Measurements from ENCODE around the gene VAPA.

Gene VAPA

GRCh38 chr18:9941103-9941502 is 27.3 kb downstream of the VAPA start:
- no peak for DNase-seq (ENCODE audit: low read depth in 3 of 3)

- no peak for DNase-seq (ENCODE audit: low read depth in 3 of 3)
Measured at GRCh38 chr18:9941660-9942059, 27.8 kb downstream of the VAPA start.

- no peak for DNase-seq (ENCODE audit: low read depth in 3 of 3)
Measured at GRCh38 chr18:9943311-9943710, 29.5 kb downstream of the VAPA start.

GRCh38 chr18:9944805-9945204 is 31.0 kb downstream of the VAPA start:
- DNase-seq (ENCODE audit: low read depth in 3 of 3), result no peak

GRCh38 chr18:9946831-9947230 is 33.0 kb downstream of the VAPA start:
- no peak for DNase-seq (ENCODE audit: low read depth in 3 of 3)

- no peak for DNase-seq (ENCODE audit: low read depth in 3 of 3)
Measured at GRCh38 chr18:9947248-9947647, 33.4 kb downstream of the VAPA start.

GRCh38 chr18:9949315-9949714 is 35.5 kb downstream of the VAPA start:
- DNase-seq (ENCODE audit: low read depth in 3 of 3), result no peak

GRCh38 chr18:9949861-9950260 is 36.0 kb downstream of the VAPA start:
- no peak for DNase-seq (ENCODE audit: low read depth in 3 of 3)

- DNase-seq (ENCODE audit: low read depth in 3 of 3), result no peak
Measured at GRCh38 chr18:9950289-9951016, 36.6 kb downstream of the VAPA start.

GRCh38 chr18:9951022-9951859 is 37.4 kb downstream of the VAPA start:
- no peak for DNase-seq (ENCODE audit: low read depth in 3 of 3)

GRCh38 chr18:9952633-9953416 is 39.0 kb downstream of the VAPA start:
- DNase-seq (ENCODE audit: low read depth in 3 of 3), result no peak

GRCh38 chr18:9958861-9959399 is 45.1 kb downstream of the VAPA start:
- DNase-seq (ENCODE audit: low read depth in 3 of 3), result no peak

- no peak for DNase-seq (ENCODE audit: low read depth in 3 of 3)
Measured at GRCh38 chr18:9959564-9959963, 45.7 kb downstream of the VAPA start.

GRCh38 chr18:9960258-9960904 is 46.6 kb downstream of the VAPA start:
- DNase-seq (ENCODE audit: low read depth in 3 of 3), result no peak

- DNase-seq (ENCODE audit: low read depth in 3 of 3), result no peak
Measured at GRCh38 chr18:9961041-9961440, 47.2 kb downstream of the VAPA start.

GRCh38 chr18:9965711-9966624 is 52.2 kb downstream of the VAPA start:
- DNase-seq (ENCODE audit: low read depth in 3 of 3), result no peak

- DNase-seq (ENCODE audit: low read depth in 3 of 3), result no peak
Measured at GRCh38 chr18:9968081-9968848, 54.4 kb downstream of the VAPA start.

GRCh38 chr18:9969247-9969646 is 55.4 kb downstream of the VAPA start:
- DNase-seq (ENCODE audit: low read depth in 3 of 3), result no peak

GRCh38 chr18:9971313-9971920 is 57.6 kb downstream of the VAPA start:
- peak; percentile 35 to 49 (median 39) for DNase-seq (ENCODE audit: low read depth in 3 of 3)

Data from stimulated activated CD4-positive, alpha-beta T cell treated with anti-CD3 and anti-CD28 coated beads, TNF-alpha, amount 100 ng/mL, for 4 hours (primary cell).